ENCODE data around the gene UCHL3.

DNA sequence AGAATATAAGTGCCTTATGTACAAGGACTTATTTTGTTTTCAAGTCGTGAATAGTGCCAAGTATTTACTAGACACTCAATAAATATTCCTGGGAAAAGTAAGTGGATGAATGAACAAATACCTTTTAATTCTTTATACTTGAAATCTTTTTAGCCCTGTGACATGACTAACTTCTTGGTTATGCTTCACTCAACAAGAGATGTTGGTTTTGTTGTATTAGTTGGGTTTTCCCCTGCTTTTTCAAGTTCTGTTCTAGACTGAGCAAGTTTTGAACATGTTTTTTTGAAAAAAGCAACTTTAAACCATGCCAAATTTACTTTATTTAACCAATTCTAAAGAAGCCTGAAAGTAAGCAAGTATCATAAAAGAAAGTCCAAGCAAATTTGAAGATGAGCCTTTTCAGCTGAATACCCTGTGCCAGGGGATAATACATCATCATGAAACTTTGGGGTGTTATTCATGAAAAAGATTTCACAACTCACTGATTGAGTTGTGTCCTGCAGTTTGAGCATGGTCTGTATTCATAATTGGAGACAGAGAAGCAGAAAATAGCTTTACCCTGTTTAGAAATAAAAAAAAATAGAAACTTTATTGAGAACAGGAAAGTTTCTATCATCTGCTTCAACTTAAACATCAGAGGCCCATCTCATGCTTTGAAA lies 97.7 kb downstream of the UCHL3 start:
- TF ChIP-seq, protein P1, sequence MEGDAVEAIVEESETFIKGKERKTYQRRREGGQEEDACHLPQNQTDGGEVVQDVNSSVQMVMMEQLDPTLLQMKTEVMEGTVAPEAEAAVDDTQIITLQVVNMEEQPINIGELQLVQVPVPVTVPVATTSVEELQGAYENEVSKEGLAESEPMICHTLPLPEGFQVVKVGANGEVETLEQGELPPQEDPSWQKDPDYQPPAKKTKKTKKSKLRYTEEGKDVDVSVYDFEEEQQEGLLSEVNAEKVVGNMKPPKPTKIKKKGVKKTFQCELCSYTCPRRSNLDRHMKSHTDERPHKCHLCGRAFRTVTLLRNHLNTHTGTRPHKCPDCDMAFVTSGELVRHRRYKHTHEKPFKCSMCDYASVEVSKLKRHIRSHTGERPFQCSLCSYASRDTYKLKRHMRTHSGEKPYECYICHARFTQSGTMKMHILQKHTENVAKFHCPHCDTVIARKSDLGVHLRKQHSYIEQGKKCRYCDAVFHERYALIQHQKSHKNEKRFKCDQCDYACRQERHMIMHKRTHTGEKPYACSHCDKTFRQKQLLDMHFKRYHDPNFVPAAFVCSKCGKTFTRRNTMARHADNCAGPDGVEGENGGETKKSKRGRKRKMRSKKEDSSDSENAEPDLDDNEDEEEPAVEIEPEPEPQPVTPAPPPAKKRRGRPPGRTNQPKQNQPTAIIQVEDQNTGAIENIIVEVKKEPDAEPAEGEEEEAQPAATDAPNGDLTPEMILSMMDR (IDR thresholded peaks at IDR 0.05) = no peak
- TF ChIP-seq EP300 (IDR thresholded peaks at IDR 0.05) = no peak
- TF ChIP-seq POLR2A (IDR thresholded peaks at IDR 0.05) = no peak
